GM12878 (cell line): ENCODE data around the gene PITPNC1.

Experiments
- IKZF2 ChIP-seq, 2 experiments: fragments of 450-650 bp; IDR thresholded peaks; 2 replicates each; pipeline ENCODE4 v1.6.1; 2017; ENCODE audit warnings: mild to moderate bottlenecking in 2 of 2, moderate library complexity in 2 of 2
- SP1 ChIP-seq: IDR thresholded peaks from one replicate; pipeline ENCODE4 v1.6.1; 2011; ENCODE audit warnings: low read depth, low read length
- ZNF274 ChIP-seq: IDR thresholded peaks from one replicate; pipeline ENCODE4 v1.8.0; 2011; ENCODE audit not compliant: insufficient read length, insufficient read depth
- TF ChIP-seq, protein P1 (sequence below), 3 experiments: IDR thresholded peaks in 2 of 3; conservative IDR thresholded peaks in 1 of 3; 2 replicates each; pipeline ENCODE4 v1.5.1; 2011; ENCODE audit warnings: low read depth in 3 of 3, low read length in 3 of 3, mild to moderate bottlenecking in 3 of 3, control low read depth in 2 of 3, moderate library complexity in 2 of 3, inconsistent platforms in 1 of 3, mixed read lengths in 1 of 3; ENCODE audit not compliant: control insufficient read depth in 2 of 3, insufficient read depth in 1 of 3; ENCODE audit errors: extremely low read depth in 1 of 3

DNA sequence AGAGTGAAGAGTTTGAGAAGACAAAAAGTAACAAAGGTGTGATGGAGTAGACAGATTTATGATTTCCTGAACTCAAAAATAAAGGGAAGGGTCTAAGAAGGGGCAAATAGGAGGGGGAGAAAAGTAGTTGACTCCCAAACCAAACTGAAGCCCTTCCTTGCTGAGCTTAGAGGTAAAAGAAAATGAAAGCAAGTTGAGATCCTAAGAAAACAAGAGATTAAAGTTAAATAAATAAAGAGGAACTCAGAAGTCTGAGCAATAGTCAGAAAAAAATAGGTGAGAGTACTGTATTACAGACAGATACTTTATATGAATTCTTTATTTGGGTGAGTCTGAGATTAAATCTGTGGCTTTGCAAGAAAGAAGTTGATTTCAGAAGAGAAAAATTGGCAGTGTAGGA lies 7.4 kb upstream of the PITPNC1 start:
- TF ChIP-seq SP1, result no peak
- TF ChIP-seq, protein P1, sequence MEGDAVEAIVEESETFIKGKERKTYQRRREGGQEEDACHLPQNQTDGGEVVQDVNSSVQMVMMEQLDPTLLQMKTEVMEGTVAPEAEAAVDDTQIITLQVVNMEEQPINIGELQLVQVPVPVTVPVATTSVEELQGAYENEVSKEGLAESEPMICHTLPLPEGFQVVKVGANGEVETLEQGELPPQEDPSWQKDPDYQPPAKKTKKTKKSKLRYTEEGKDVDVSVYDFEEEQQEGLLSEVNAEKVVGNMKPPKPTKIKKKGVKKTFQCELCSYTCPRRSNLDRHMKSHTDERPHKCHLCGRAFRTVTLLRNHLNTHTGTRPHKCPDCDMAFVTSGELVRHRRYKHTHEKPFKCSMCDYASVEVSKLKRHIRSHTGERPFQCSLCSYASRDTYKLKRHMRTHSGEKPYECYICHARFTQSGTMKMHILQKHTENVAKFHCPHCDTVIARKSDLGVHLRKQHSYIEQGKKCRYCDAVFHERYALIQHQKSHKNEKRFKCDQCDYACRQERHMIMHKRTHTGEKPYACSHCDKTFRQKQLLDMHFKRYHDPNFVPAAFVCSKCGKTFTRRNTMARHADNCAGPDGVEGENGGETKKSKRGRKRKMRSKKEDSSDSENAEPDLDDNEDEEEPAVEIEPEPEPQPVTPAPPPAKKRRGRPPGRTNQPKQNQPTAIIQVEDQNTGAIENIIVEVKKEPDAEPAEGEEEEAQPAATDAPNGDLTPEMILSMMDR (IDR thresholded peaks at IDR 0.05 in 2 of 3, conservative IDR thresholded peaks at IDR 0.05 in 1 of 3; ENCODE audit: control insufficient read depth in 2 of 3, extremely low read depth in 1 of 3, insufficient read depth in 1 of 3, low read depth in 3 of 3, low read length in 3 of 3), result no peak
- no peak for TF ChIP-seq IKZF2 (IDR thresholded peaks at IDR 0.05)
- no peak for TF ChIP-seq ZNF274
